PFSK-1 (cell line): ENCODE data around the gene LMAN2.

Source experiments
- FOXP2 ChIP-seq: optimal IDR thresholded peaks from 2 replicates; pipeline ENCODE3; 2011; ENCODE audit warnings: borderline replicate concordance, control low read depth, inconsistent platforms; ENCODE audit not compliant: insufficient read depth; ENCODE audit errors: extremely low read length, extremely low read depth
- POLR2AphosphoS5 ChIP-seq: IDR thresholded peaks from 2 replicates; pipeline ENCODE4 v1.6.1; 2012; ENCODE audit warnings: low read depth, mild to moderate bottlenecking, control low read depth, low read length, moderate library complexity
- REST ChIP-seq, 2 experiments: IDR thresholded peaks; 2 replicates each; pipeline versions ENCODE4 v1.6.1 to v1.8.0; 2011 to 2012; ENCODE audit warnings: low read depth in 2 of 2, low read length in 2 of 2, control low read depth in 1 of 2, inconsistent platforms in 1 of 2, mild to moderate bottlenecking in 1 of 2, moderate library complexity in 1 of 2; ENCODE audit not compliant: insufficient read depth in 1 of 2
- SIN3A ChIP-seq: IDR thresholded peaks from 2 replicates; pipeline ENCODE4 v1.6.1; 2012; ENCODE audit warnings: mild to moderate bottlenecking, low read length, moderate library complexity, borderline replicate concordance; ENCODE audit not compliant: insufficient read depth
- TAF1 ChIP-seq: IDR thresholded peaks from 2 replicates; pipeline ENCODE4 v1.6.1; 2012; ENCODE audit warnings: low read length, control low read depth, borderline replicate concordance; ENCODE audit not compliant: insufficient read depth

The LMAN2 gene

DNA sequence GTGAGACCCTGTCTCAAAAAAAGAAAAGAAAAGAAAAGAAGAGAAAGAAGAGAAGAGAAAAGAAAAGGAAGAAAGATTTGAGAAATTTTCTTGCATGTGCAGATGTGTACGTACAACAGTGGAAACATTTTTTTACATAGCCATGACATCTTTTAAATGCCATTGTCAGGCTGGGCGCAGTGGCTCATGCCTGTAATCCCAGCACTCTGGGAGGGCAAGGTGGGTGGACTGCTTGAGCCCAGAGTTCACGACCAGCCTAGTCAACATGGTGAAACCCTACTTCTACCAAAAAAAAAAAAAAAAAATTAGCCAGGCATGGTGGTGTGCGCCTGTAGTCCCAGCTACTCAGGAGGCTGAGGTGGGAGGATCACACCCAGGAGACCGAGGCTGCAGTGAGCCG, 6.6 kb downstream of the LMAN2 start:
- TF ChIP-seq FOXP2 = no peak

DNA sequence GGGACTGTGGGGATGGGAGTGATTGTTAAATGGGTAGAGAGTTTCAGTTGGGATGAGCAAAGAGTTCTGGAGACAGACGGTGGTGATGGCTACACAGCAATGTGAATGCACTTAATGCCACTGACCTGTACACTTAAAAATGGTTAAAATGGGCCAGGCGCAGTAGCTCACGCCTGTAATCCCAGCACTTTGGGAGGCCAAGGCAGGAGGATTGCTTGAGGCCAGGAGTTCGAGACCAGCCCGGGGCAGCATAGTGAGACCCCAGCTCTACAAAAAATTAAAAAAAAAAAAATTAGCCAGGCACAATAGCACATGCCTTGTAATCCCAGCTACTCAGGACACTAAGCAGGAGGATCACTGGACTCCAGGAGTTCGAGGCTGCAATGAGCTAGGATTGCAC, 7.7 kb downstream of the LMAN2 start:
- no peak for TF ChIP-seq SIN3A
- no peak for TF ChIP-seq POLR2AphosphoS5
- TF ChIP-seq REST (IDR thresholded peaks at IDR 0.05; ENCODE audit: insufficient read depth in 1 of 2, low read depth in 2 of 2, low read length in 2 of 2) = no peak
- no peak for TF ChIP-seq TAF1
- TF ChIP-seq FOXP2 = no peak

GRCh38 chr5:177339107-177339638, 12.3 kb downstream of the LMAN2 start:
- TF ChIP-seq POLR2AphosphoS5 = no peak
- TF ChIP-seq SIN3A = no peak
- no peak for TF ChIP-seq TAF1
- TF ChIP-seq FOXP2 = no peak
- TF ChIP-seq REST (IDR thresholded peaks at IDR 0.05; ENCODE audit: insufficient read depth in 1 of 2, low read depth in 2 of 2, low read length in 2 of 2) = no peak

- TF ChIP-seq SIN3A (no peak), POLR2AphosphoS5 (no peak), REST (IDR thresholded peaks at IDR 0.05; ENCODE audit: insufficient read depth in 1 of 2, low read depth in 2 of 2, low read length in 2 of 2) (no peak), FOXP2 (no peak), TAF1 (no peak)
These were observed 13.0 kb downstream of the LMAN2 start for GRCh38 chr5:177338251-177339106.

DNA sequence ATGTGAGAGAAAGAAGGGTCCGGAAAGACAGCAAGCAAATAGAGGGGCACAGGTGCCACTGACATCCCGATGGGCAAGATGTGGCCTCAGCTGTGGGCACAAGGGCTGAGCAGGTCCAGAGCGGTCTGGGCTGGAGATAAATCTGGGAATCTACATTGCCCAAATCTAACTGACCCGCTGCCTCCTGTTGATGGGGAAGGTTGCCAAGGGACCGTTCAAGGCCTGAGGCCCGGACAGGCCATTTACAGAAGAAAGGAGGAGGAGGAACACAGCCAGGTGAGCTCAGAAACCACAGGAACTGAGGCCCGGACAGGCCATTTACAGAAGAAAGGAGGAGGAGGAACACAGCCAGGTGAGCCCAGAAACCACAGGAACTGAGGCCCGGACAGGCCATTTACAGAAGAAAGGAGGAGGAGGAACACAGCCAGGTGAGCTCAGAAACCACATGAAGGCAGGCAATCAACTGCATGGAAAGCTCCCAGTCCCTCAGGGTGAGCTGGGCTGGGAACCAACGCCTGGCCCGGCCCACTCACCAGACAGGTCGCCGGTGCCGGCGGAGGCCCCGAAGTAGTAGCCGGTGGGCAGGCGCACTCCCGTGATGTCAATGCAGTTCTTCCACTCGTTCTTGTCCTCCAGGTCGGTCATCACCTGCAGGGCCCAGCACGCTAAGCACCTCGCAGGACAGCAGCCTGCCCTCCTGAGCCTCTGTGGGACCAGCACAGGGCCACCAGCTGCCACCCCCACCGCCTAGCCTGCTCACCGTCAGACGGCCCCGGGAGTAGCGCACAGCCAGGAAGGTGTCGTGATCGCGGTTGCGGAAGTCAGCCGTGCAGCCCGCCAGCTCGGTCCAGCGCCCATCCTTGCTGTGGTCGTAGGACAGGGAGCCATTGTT, 14.6 kb downstream of the LMAN2 start:
- TF ChIP-seq FOXP2 (no peak), REST (IDR thresholded peaks at IDR 0.05; ENCODE audit: insufficient read depth in 1 of 2, low read depth in 2 of 2, low read length in 2 of 2) (no peak), TAF1 (no peak), SIN3A (no peak), POLR2AphosphoS5 (no peak)
